Right ventricle myocardium superior (tissue), 1 donor: ENCODE results near the gene PPP2R5D. TPM values are rescaled to one million over a fixed set of nuclear protein-coding genes. Genes with fewer than 3 reads are reported as not detected.
"Not testable (repeated sequence)": the region's sequence is repeated elsewhere in the genome, so short reads cannot be mapped to it uniquely, and the experiment has no call there.

Experiments used
- ATAC-seq: fragments of 200-7000 bp; cut with Tn5 transposase; one replicate; pipeline ENCODE4 v1.9.1; 2020; ENCODE audit warnings: mild to moderate bottlenecking; ENCODE audit not compliant: poor library complexity
- DNase-seq: peaks from one replicate; pipeline ENCODE4 v3.0.0-alpha.2; 2020
- intact Hi-C: fragments of 100-400 bp; cut with DNase I; formaldehyde crosslinking; loops from one replicate; pipeline ENCODE4 v1.11.2; 2022
- total RNA-seq: library from RNA; stranded (reverse); fragmentation: NEBNext Ultra II Directional; extraction: Animal tissue kit (Norgen Biotek cat#: 25700); gene quantifications from one replicate; pipeline ENCODE4 v1.2.1, GENCODE V29; 2021
- donor health status: DM: no; HTN: yes; CAD: no; lungs with severe emphysema.

Gene PPP2R5D
- total RNA-seq, 1 donor from 2014 or later: 34.6 TPM

- DNase-seq (peak; percentile 13), ATAC-seq (peak; percentile 5)
- intact Hi-C loops: loop anchor here (10.0 kb wide), 1 partner anchor 75 kb away; no protein-coding TSS in a partner anchor
Measured at GRCh38 chr6:42979523-42980177, 4.7 kb upstream of the PPP2R5D start.

- intact Hi-C loops: no loop called here
- DNase-seq (peak; percentile 28), ATAC-seq (no peak)
Measured at GRCh38 chr6:42981836-42982235, 2.5 kb upstream of the PPP2R5D start.

GRCh38 chr6:42984924-42985475 is 630 bp downstream of the PPP2R5D start:
- no peak for DNase-seq
- intact Hi-C loops: loop anchor here (2.0 kb wide), 1 partner anchor 28 kb away; the partner anchor contains the start of gene MEA1
- ATAC-seq: peak; percentile 6

- peak; percentile 27 for DNase-seq
- no peak for ATAC-seq
- intact Hi-C loops: no loop called here
Measured at GRCh38 chr6:42987533-42988451, 3.4 kb downstream of the PPP2R5D start.

GRCh38 chr6:42988486-42989020 is 4.2 kb downstream of the PPP2R5D start:
- DNase-seq: peak; percentile 43
- no peak for ATAC-seq
- intact Hi-C loops: no loop called here

- no peak for ATAC-seq
- intact Hi-C loops: no loop called here
Measured at GRCh38 chr6:42989923-42990322, 5.6 kb downstream of the PPP2R5D start.

GRCh38 chr6:42993445-42993844 is 9.1 kb downstream of the PPP2R5D start:
- no peak for ATAC-seq
- no peak for DNase-seq
- intact Hi-C loops: no loop called here

More at GRCh38 chr6:42989923-42990322, 5.6 kb downstream of the PPP2R5D start:
- DNase-seq: peak; percentile 6

GRCh38 chr6:42996513-42996912 is 12.1 kb downstream of the PPP2R5D start:
- ATAC-seq (no peak), DNase-seq (no peak)
- intact Hi-C loops: no loop called here

- DNase-seq, ATAC-seq, intact Hi-C loops: not testable (repeated sequence)
Measured at GRCh38 chr6:42998205-42998604, 13.8 kb downstream of the PPP2R5D start.

GRCh38 chr6:43001843-43002242 is 17.5 kb downstream of the PPP2R5D start:
- ATAC-seq: no peak
- no peak for DNase-seq
- intact Hi-C loops: no loop called here

GRCh38 chr6:43005844-43006243 is 21.5 kb downstream of the PPP2R5D start:
- ATAC-seq: no peak
- intact Hi-C loops: no loop called here

GRCh38 chr6:43006251-43006650 is 21.9 kb downstream of the PPP2R5D start:
- ATAC-seq (no peak), DNase-seq (peak; percentile 27)
- intact Hi-C loops: no loop called here

More at GRCh38 chr6:43005844-43006243, 21.5 kb downstream of the PPP2R5D start:
- peak; percentile 24 for DNase-seq

- ATAC-seq (no peak), DNase-seq (no peak)
- intact Hi-C loops: no loop called here
Measured at GRCh38 chr6:43007126-43007525, 22.8 kb downstream of the PPP2R5D start.

- DNase-seq: peak; percentile 71
- intact Hi-C loops: loop anchor here (2.0 kb wide), 1 partner anchor 134 kb away; no protein-coding TSS in a partner anchor
Measured at GRCh38 chr6:43009124-43009523, 24.8 kb downstream of the PPP2R5D start.

GRCh38 chr6:43011207-43011606 is 26.8 kb downstream of the PPP2R5D start:
- ATAC-seq (no peak), DNase-seq (peak; percentile 27)
- intact Hi-C loops: no loop called here

More at GRCh38 chr6:43009124-43009523, 24.8 kb downstream of the PPP2R5D start:
- ATAC-seq: peak; percentile 14

GRCh38 chr6:43012364-43012763 is 28.0 kb downstream of the PPP2R5D start:
- ATAC-seq: no peak
- DNase-seq: peak; percentile 32
- intact Hi-C loops: loop anchor here (2.0 kb wide), 1 partner anchor 28 kb away; the partner anchor contains the start of gene PPP2R5D

- peak; percentile 35 for DNase-seq
- intact Hi-C loops: loop anchor here (2.0 kb wide), 1 partner anchor 28 kb away; the partner anchor contains the start of gene PPP2R5D
- ATAC-seq: no peak
Measured at GRCh38 chr6:43013097-43013842, 28.9 kb downstream of the PPP2R5D start.

GRCh38 chr6:43013843-43014433 is 29.6 kb downstream of the PPP2R5D start, which contains the start of the genes KLHDC3 and MEA1:
Gene KLHDC3, plus strand, starts transcription at chr6:43014249. Its CDS starts 2,944 bp downstream, at chr6:43017193.
Gene MEA1, minus strand, starts transcription at chr6:43013946. Its CDS starts 133 bp downstream, at chr6:43013813.
- ATAC-seq (peak; percentile 91), DNase-seq (peak; percentile 99)
- intact Hi-C loops: loop anchor here (2.0 kb wide), 1 partner anchor 29 kb away; the partner anchor contains the start of gene PPP2R5D
